A549 (cell line): ENCODE measurements around the gene CARD10. TPM values are rescaled to one million over a fixed set of nuclear protein-coding genes. Genes with fewer than 3 reads are reported as not detected.
"Not testable (repeated sequence)": the region's sequence is repeated elsewhere in the genome, so short reads cannot be mapped to it uniquely, and the experiment has no call there.

Experiments
- ATAC-seq, 2 experiments: fragments of 200-7000 bp in 1 of 2; fragments of >200 bp in 1 of 2; cut with Nextera tagmentation in 1 of 2; cut with Tn5 transposase in 1 of 2; 3 replicates each; pipeline versions ENCODE4 v1.8.0 to v1.9.1; 2018 to 2020; ENCODE audit warnings: mild to moderate bottlenecking in 1 of 2, moderate library complexity in 1 of 2
- CTCF ChIA-PET: fragments of 300-600 bp; sonication (Branson Sonifier 250); formaldehyde crosslinking; extraction: SDS; loops from one replicate; lab custom pipeline; 2021; ENCODE audit warnings: antibody characterized with exemption, inconsistent platforms; lab: Yijun Ruan, JAX
- POLR2A ChIA-PET: fragments of 350-600 bp; formaldehyde crosslinking; extraction: SDS; loops from one replicate; lab custom pipeline; 2021; ENCODE audit warnings: antibody characterized with exemption, inconsistent platforms; lab: Yijun Ruan, JAX
- DNase-seq, 2 experiments: peaks; one replicate each; pipeline versions ENCODE4 v3.0.0 to v3.0.0-alpha.2; 2011 to 2016; ENCODE audit warnings: low read depth in 1 of 2, low spot score in 1 of 2
- FAIRE-seq: peaks from 2 replicates; lab custom pipeline; 2011; peaks lifted over from hg19 to GRCh38; lab: Jason Lieb, UNC
- H3K27ac ChIP-seq, 2 experiments: fragments of >200 bp; sonication (Bioruptor Twin); formaldehyde crosslinking; 3 replicates each; pipeline ENCODE4 v1.5.1; 2016 to 2017
- H3K4me1 ChIP-seq: fragments of >200 bp; sonication (Bioruptor Twin); formaldehyde crosslinking; 3 replicates; pipeline ENCODE4 v1.6.1; 2016
- H3K4me2 ChIP-seq: fragments of >200 bp; sonication (Bioruptor Twin); formaldehyde crosslinking; 3 replicates; pipeline ENCODE4 v1.6.1; 2016
- H3K4me3 ChIP-seq: fragments of >200 bp; sonication (Bioruptor Twin); formaldehyde crosslinking; 3 replicates; pipeline ENCODE4 v1.5.1; 2016
- H3K9me3 ChIP-seq: fragments of >200 bp; sonication (Bioruptor Twin); formaldehyde crosslinking; 3 replicates; pipeline ENCODE4 v1.6.1; 2016
- BHLHE40 ChIP-seq: IDR thresholded peaks from 2 replicates; pipeline ENCODE4 v1.6.1; 2012; ENCODE audit warnings: low read depth, low read length, inconsistent platforms
- CBX2 ChIP-seq: fragments of 200-600 bp; sonication (generic); IDR thresholded peaks from 2 replicates; pipeline ENCODE4 v1.6.1; 2016; ENCODE audit warnings: low read depth, mild to moderate bottlenecking, borderline replicate concordance
- CBX8 ChIP-seq: fragments of 200-600 bp; sonication (generic); IDR thresholded peaks from 2 replicates; pipeline ENCODE4 v1.6.1; 2016
- CHD2 ChIP-seq: fragments of 150-350 bp; IDR thresholded peaks from 2 replicates; pipeline ENCODE4 v1.6.1; 2014; ENCODE audit warnings: low read length; ENCODE audit not compliant: partially characterized antibody
- CTCF ChIP-seq: fragments of >200 bp; sonication (Bioruptor Twin); formaldehyde crosslinking; IDR thresholded peaks from 3 replicates; pipeline ENCODE4 v1.5.1; 2016
- EP300 ChIP-seq, 2 experiments: fragments of >200 bp; sonication (Bioruptor Twin); formaldehyde crosslinking; IDR thresholded peaks; 2 replicates in 1 of 2; 3 replicates in 1 of 2; pipeline ENCODE4 v1.6.1; 2016 to 2017
- FOSL2 ChIP-seq, 2 experiments: fragments of 450-650 bp in 1 of 2; fragments of >200 bp in 1 of 2; sonication (Bioruptor Twin) in 1 of 2; formaldehyde crosslinking; IDR thresholded peaks; 2 replicates each; pipeline versions ENCODE4 v1.5.0 to v1.6.1; 2016 to 2020; ENCODE audit warnings: mild to moderate bottlenecking in 1 of 2, moderate library complexity in 1 of 2
- FOXS1 ChIP-seq: fragments of 250-450 bp; sonication (Bioruptor Pico); IDR thresholded peaks from 2 replicates; pipeline ENCODE4 v1.5.0; 2020; ENCODE audit warnings: mild to moderate bottlenecking, moderate library complexity
- HDAC2 ChIP-seq: fragments of 200-600 bp; sonication (generic); IDR thresholded peaks from 2 replicates; pipeline ENCODE4 v1.6.1; 2016
- JUN ChIP-seq, 2 experiments: fragments of >200 bp; sonication (Bioruptor Twin); formaldehyde crosslinking; IDR thresholded peaks; 2 replicates in 1 of 2; 3 replicates in 1 of 2; pipeline ENCODE4 v1.6.1; 2016 to 2017
- JUNB ChIP-seq: fragments of >200 bp; sonication (Bioruptor Twin); formaldehyde crosslinking; IDR thresholded peaks from 2 replicates; pipeline ENCODE4 v1.6.1; 2016
- MAX ChIP-seq: IDR thresholded peaks from 2 replicates; pipeline ENCODE4 v1.6.1; 2012
- MAZ ChIP-seq: fragments of 150-350 bp; IDR thresholded peaks from 2 replicates; pipeline ENCODE4 v1.6.1; 2014; ENCODE audit warnings: antibody characterized with exemption, low read depth, low read length, borderline replicate concordance
- NPAS2 ChIP-seq: fragments of 250-450 bp; sonication (Bioruptor Pico); IDR thresholded peaks from 2 replicates; pipeline ENCODE4 v1.8.0; 2022; ENCODE audit warnings: mild to moderate bottlenecking, moderate library complexity, borderline replicate concordance
- POLR2A ChIP-seq: IDR thresholded peaks from 2 replicates; pipeline ENCODE4 v1.6.1; 2012; ENCODE audit warnings: mild to moderate bottlenecking, low read length
- RAD21 ChIP-seq, 2 experiments: fragments of >200 bp in 1 of 2; sonication (Bioruptor Twin) in 1 of 2; formaldehyde crosslinking in 1 of 2; IDR thresholded peaks in 1 of 2; conservative IDR thresholded peaks in 1 of 2; 2 replicates in 1 of 2; 3 replicates in 1 of 2; pipeline ENCODE4 v1.6.1; 2012 to 2018; ENCODE audit warnings: inconsistent platforms in 1 of 2
- RNF2 ChIP-seq: fragments of 200-600 bp; sonication (generic); IDR thresholded peaks from 2 replicates; pipeline ENCODE4 v1.6.1; 2016; ENCODE audit warnings: low read depth, mild to moderate bottlenecking, antibody characterized with exemption, moderate library complexity, borderline replicate concordance
- SMC3 ChIP-seq: fragments of >200 bp; sonication (Bioruptor Twin); formaldehyde crosslinking; IDR thresholded peaks from 3 replicates; pipeline ENCODE4 v1.6.1; 2018; ENCODE audit warnings: inconsistent platforms
- SREBF2 ChIP-seq: fragments of 450-650 bp; IDR thresholded peaks from 2 replicates; pipeline ENCODE4 v1.6.1; 2014; ENCODE audit warnings: mild to moderate bottlenecking, moderate library complexity
- TFCP2L1 ChIP-seq: fragments of 250-450 bp; sonication (Bioruptor Pico); IDR thresholded peaks from 2 replicates; pipeline ENCODE4 v1.5.0; 2021; ENCODE audit warnings: mild to moderate bottlenecking
- ZFP36 ChIP-seq: fragments of 450-650 bp; IDR thresholded peaks from 2 replicates; pipeline ENCODE4 v1.6.1; 2014; ENCODE audit warnings: borderline replicate concordance; ENCODE audit not compliant: partially characterized antibody
- whole genome bisulfite sequencing: methylation state at CpG from one replicate; pipeline ENCODE4 v1.1.6; 2017; ENCODE audit errors: missing lambda C conversion rate; 5-methylcytosine and 5-hydroxymethylcytosine counted together
- polyA plus RNA-seq, 4 experiments: library from polyadenylated mRNA; depleted of rRNA in 3 of 4; stranded (reverse); fragments of >200 nt; fragmentation: RNase III in 1 of 4; extraction: RNeasy Plus Mini Kit Qiagen cat#74134 plus additional on column Dnase treatment in 1 of 4; gene quantifications; 2 replicates in 3 of 4; 3 replicates in 1 of 4; pipeline ENCODE4 v1.2.3, GENCODE V29; 2011 to 2017

The CARD10 gene
- polyA plus RNA-seq, 2 of the 4 experiments (the other 2 are of a cell fraction): 8.3 to 15.3 TPM

GRCh38 chr22:37545703-37546436 is 26.7 kb upstream of the CARD10 start:
- ChIA-PET CTCF (interaction anchor here (0.6 to 16.8 kb wide), 11 partner anchors 13 to 200 kb away, joined by 3 to 771 read pairs (median 4); partner anchors contain the start of gene CDC42EP1), POLR2A (interaction anchor here (0.6 to 1.6 kb wide), 5 partner anchors 14 to 47 kb away, joined by 3 to 7 read pairs (median 4); partner anchors contain the start of gene LGALS2)
- Histone ChIP-seq H3K4me3 (peak overlapping the region; percentile 36), H3K4me2 (peak overlapping the region; percentile 80), H3K4me1 (peaks cover 51% of the 10 kb centered on the region), H3K27ac (peak overlapping the region; percentile 80 to 96), H3K9me3 (no peaks in the 10 kb centered on the region)
- ATAC-seq (peak; percentile 83 to 89), DNase-seq (peak; percentile 79 to 87), FAIRE-seq (no peak)
- WGBS: 8% methylated on average over 13 of the region's 28 CpGs
- TF ChIP-seq JUN (IDR thresholded peaks at IDR 0.05): peak in 1 of 2 experiments; percentile 25; a peak in 2 of 5 replicates
- no peak for TF ChIP-seq BHLHE40
- TF ChIP-seq ZFP36: no peak
- TF ChIP-seq FOXS1 (CRISPR knock-in tag): no peak
- no peak for TF ChIP-seq HDAC2
- no peak for TF ChIP-seq CBX2
- TF ChIP-seq POLR2A: peak; percentile 61
- TF ChIP-seq NPAS2: no peak
- TF ChIP-seq JUNB: no peak
- TF ChIP-seq MAX: 0 out of 2 replicates have a peak, but pooled peaks have one; percentile 21
- TF ChIP-seq MAZ: 0 out of 2 replicates have a peak, but pooled peaks have one; percentile 20
- TF ChIP-seq, all 56 proteins: peak for 4

GRCh38 chr22:37544955-37545702 is 25.9 kb upstream of the CARD10 start:
- DNase-seq: peak; percentile 62 to 73
- 34% methylated on average over 6 of the region's 11 CpGs for WGBS
- POLR2A ChIA-PET: interaction anchor here (1.0 to 1.6 kb wide), 4 partner anchors 15 to 47 kb away, joined by 3 to 7 read pairs (median 4); no protein-coding TSS in a partner anchor
- CTCF ChIA-PET: interaction anchor here (0.6 to 16.8 kb wide), 22 partner anchors 8 to 514 kb away, joined by 3 to 771 read pairs (median 4); partner anchors contain the start of genes CDC42EP1, GGA1, LGALS2 and MFNG
- Histone ChIP-seq H3K4me2 (peak overlapping the region; percentile 80), H3K27ac (peak overlapping the region; percentile 80 to 96), H3K9me3 (no peaks in the 10 kb centered on the region)
- TF ChIP-seq ZFP36 (peak; percentile 99), EP300 (IDR thresholded peaks at IDR 0.05) (no peak), CTCF (peak; percentile 77), RAD21 (conservative IDR thresholded peaks at IDR 0.05 in 1 of 2, IDR thresholded peaks at IDR 0.05 in 1 of 2) (peak; percentile 87 to 89), HDAC2 (peak; percentile 50; the same call in 1 of the 2 replicates), CHD2 (no peak), POLR2A (no peak), SMC3 (peak; percentile 78), FOSL2 (IDR thresholded peaks at IDR 0.05) (no peak), FOSL2 (CRISPR knock-in tag; IDR thresholded peaks at IDR 0.05) (peak; percentile 17; the same call in 1 of the 2 replicates)
- TF ChIP-seq, all 56 proteins: peak for 6
- FAIRE-seq (no peak), ATAC-seq (peak; percentile 73 to 82)
- H3K4me1 ChIP-seq: peaks cover 50% of the 10 kb centered on the region
- peak overlapping the region; percentile 36 for H3K4me3 ChIP-seq

- H3K4me2 ChIP-seq: no peak overlapping the region
- no peak for DNase-seq
- 93% methylated on average over 7 of the region's 7 CpGs for WGBS
- ChIA-PET POLR2A (no interaction called here), CTCF (interaction anchor here (0.6 to 16.8 kb wide), 6 partner anchors 20 to 138 kb away, joined by 3 to 771 read pairs (median 22); partner anchors contain the start of genes CDC42EP1 and GGA1)
- H3K4me1 ChIP-seq: peaks cover 47% of the 10 kb centered on the region
- H3K27ac ChIP-seq: peak overlapping the region in 1 of 2 experiments; percentile 77; a peak in 1 of 6 replicates
- H3K4me3 ChIP-seq: no peak overlapping the region
- ATAC-seq: no peak
- FAIRE-seq: no peak
- no peaks in the 10 kb centered on the region for H3K9me3 ChIP-seq
- no peak for TF ChIP-seq RNF2
- no peak for TF ChIP-seq BHLHE40
- TF ChIP-seq CTCF: no peak
- no peak for TF ChIP-seq TFCP2L1
- no peak for TF ChIP-seq EP300 (IDR thresholded peaks at IDR 0.05)
- no peak for TF ChIP-seq SREBF2
- TF ChIP-seq CBX8: no peak
Observed at GRCh38 chr22:37542959-37543358, 23.7 kb upstream of the CARD10 start.

- POLR2A ChIA-PET: interaction anchor here (1.0 to 1.2 kb wide), 2 partner anchors 21 to 66 kb away, joined by 3 to 9 read pairs; partner anchors contain the start of gene GGA1
- Histone ChIP-seq H3K4me2 (peak overlapping the region; percentile 57), H3K4me1 (peaks cover 47% of the 10 kb centered on the region), H3K27ac (peak overlapping the region; percentile 46 to 77; a peak in 4 of 6 replicates)
- DNase-seq, H3K4me3 ChIP-seq, ATAC-seq, H3K9me3 ChIP-seq, FAIRE-seq: not testable (repeated sequence)
- CTCF ChIA-PET: interaction anchor here (1.2 to 16.8 kb wide), 5 partner anchors 21 to 139 kb away, joined by 3 to 771 read pairs (median 39); partner anchors contain the start of genes CDC42EP1 and GGA1
- 95% methylated on average over 4 of the region's 4 CpGs for WGBS
Observed at GRCh38 chr22:37542416-37542815, 23.2 kb upstream of the CARD10 start.
